ENCODE measurements around the gene SLC7A5.

SLC7A5 gene

GRCh38 chr16:87803385-87803784 is 65.9 kb downstream of the SLC7A5 start:
- TF ChIP-seq, protein P1, sequence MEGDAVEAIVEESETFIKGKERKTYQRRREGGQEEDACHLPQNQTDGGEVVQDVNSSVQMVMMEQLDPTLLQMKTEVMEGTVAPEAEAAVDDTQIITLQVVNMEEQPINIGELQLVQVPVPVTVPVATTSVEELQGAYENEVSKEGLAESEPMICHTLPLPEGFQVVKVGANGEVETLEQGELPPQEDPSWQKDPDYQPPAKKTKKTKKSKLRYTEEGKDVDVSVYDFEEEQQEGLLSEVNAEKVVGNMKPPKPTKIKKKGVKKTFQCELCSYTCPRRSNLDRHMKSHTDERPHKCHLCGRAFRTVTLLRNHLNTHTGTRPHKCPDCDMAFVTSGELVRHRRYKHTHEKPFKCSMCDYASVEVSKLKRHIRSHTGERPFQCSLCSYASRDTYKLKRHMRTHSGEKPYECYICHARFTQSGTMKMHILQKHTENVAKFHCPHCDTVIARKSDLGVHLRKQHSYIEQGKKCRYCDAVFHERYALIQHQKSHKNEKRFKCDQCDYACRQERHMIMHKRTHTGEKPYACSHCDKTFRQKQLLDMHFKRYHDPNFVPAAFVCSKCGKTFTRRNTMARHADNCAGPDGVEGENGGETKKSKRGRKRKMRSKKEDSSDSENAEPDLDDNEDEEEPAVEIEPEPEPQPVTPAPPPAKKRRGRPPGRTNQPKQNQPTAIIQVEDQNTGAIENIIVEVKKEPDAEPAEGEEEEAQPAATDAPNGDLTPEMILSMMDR (IDR thresholded peaks at IDR 0.05; ENCODE audit: insufficient read depth, low read length, poor library complexity, severe bottlenecking): no peak
- H3K36me3 ChIP-seq (ENCODE audit: control insufficient read depth, insufficient read depth, low read length): no peaks in the 10 kb centered on the region
- no peak for DNase-seq (ENCODE audit: extremely low read depth, insufficient read length)
- H3K4me3 ChIP-seq (replicated peaks; ENCODE audit: low read depth, low read length): no peak overlapping the region
- H3K27me3 ChIP-seq (replicated peaks; ENCODE audit: control insufficient read depth, insufficient read depth, low read length): no peaks in the 10 kb centered on the region

DNA sequence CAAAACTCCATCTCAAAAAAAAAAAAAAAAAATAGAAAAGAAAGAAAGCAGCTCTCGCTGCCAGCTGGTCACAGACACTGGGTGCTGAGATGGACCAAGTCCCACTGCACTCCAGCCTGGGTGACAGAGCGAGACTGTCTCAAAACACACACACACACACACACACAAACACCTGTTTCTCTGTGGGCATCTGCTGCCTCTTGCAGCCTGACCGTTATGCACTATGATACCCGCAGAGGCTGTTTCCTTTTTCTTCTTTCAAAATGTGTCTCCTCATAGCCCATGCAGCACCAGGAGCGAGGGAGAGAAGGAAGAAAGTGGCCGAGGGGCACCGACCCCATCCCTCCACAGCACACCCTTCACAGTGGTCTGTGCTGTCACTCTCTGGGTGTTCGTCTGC is 66.6 kb downstream of the SLC7A5 start:
- no peaks in the 10 kb centered on the region for H3K27me3 ChIP-seq (replicated peaks; ENCODE audit: control insufficient read depth, insufficient read depth, low read length)
- TF ChIP-seq, protein P1 (IDR thresholded peaks at IDR 0.05; ENCODE audit: insufficient read depth, low read length, poor library complexity, severe bottlenecking): no peak
- H3K4me3 ChIP-seq (replicated peaks; ENCODE audit: low read depth, low read length): no peak overlapping the region
- peak; percentile 56 for DNase-seq (ENCODE audit: extremely low read depth, insufficient read length)
- no peaks in the 10 kb centered on the region for H3K36me3 ChIP-seq (ENCODE audit: control insufficient read depth, insufficient read depth, low read length)

GRCh38 chr16:87801679-87802259 is 67.5 kb downstream of the SLC7A5 start:
- DNase-seq (ENCODE audit: extremely low read depth, insufficient read length): no peak
- Histone ChIP-seq H3K27me3 (replicated peaks; ENCODE audit: control insufficient read depth, insufficient read depth, low read length) (no peaks in the 10 kb centered on the region), H3K36me3 (ENCODE audit: control insufficient read depth, insufficient read depth, low read length) (no peaks in the 10 kb centered on the region), H3K4me3 (replicated peaks; ENCODE audit: low read depth, low read length) (no peak overlapping the region)
- TF ChIP-seq, protein P1 (IDR thresholded peaks at IDR 0.05; ENCODE audit: insufficient read depth, low read length, poor library complexity, severe bottlenecking): no peak

DNA sequence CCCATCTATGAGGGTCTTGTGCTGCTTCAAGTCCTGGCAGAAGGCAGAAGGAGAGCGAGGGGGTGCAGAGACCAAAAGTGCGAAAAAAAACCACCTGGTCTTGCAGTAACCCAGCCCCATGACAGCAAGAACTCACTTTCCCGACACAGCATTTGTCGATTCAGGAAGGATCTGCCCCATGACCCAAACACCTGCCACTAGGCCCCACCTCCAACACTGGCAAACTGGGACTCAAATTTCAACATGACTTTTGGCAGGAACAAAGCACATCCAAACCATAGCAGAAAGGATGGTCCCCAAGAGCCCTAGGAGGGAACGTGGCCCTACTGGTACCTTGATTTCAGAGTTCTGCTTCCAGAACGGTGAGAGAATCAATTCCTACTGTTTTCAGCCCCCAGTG is 68.8 kb downstream of the SLC7A5 start:
- H3K4me3 ChIP-seq (replicated peaks; ENCODE audit: low read depth, low read length): no peak overlapping the region
- no peaks in the 10 kb centered on the region for H3K27me3 ChIP-seq (replicated peaks; ENCODE audit: control insufficient read depth, insufficient read depth, low read length)
- TF ChIP-seq, protein P1 (IDR thresholded peaks at IDR 0.05; ENCODE audit: insufficient read depth, low read length, poor library complexity, severe bottlenecking): no peak
- DNase-seq (ENCODE audit: extremely low read depth, insufficient read length): no peak
- no peaks in the 10 kb centered on the region for H3K36me3 ChIP-seq (ENCODE audit: control insufficient read depth, insufficient read depth, low read length)

GRCh38 chr16:87795336-87795735 is 74.0 kb downstream of the SLC7A5 start:
- H3K36me3 ChIP-seq (ENCODE audit: control insufficient read depth, insufficient read depth, low read length): no peaks in the 10 kb centered on the region
- no peak overlapping the region for H3K4me3 ChIP-seq (replicated peaks; ENCODE audit: low read depth, low read length)
- TF ChIP-seq, protein P1 (IDR thresholded peaks at IDR 0.05; ENCODE audit: insufficient read depth, low read length, poor library complexity, severe bottlenecking): no peak
- no peak for DNase-seq (ENCODE audit: extremely low read depth, insufficient read length)
- no peaks in the 10 kb centered on the region for H3K27me3 ChIP-seq (replicated peaks; ENCODE audit: control insufficient read depth, insufficient read depth, low read length)
